ENCODE measurements around the gene GBF1.

DNA sequence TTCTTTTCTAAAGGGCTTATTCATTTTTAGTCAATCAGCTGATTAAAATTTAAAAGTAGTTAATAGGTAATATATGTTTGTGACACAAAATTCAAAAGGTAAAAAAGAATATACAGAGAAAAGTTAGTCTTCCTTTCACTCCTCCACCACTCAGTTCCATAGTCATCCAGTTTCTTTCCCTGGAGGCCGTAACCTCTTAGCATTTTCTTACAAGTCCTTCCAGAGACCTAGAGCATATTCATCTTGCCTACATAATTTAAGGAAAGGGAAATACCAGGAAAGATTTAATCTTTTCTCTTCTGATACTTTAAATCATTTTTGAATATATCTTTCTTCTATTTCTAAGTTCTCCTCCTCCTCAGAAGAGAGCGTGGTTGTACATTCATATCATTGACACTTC lies 10.1 kb downstream of the GBF1 start:
- TF ChIP-seq, protein P1, sequence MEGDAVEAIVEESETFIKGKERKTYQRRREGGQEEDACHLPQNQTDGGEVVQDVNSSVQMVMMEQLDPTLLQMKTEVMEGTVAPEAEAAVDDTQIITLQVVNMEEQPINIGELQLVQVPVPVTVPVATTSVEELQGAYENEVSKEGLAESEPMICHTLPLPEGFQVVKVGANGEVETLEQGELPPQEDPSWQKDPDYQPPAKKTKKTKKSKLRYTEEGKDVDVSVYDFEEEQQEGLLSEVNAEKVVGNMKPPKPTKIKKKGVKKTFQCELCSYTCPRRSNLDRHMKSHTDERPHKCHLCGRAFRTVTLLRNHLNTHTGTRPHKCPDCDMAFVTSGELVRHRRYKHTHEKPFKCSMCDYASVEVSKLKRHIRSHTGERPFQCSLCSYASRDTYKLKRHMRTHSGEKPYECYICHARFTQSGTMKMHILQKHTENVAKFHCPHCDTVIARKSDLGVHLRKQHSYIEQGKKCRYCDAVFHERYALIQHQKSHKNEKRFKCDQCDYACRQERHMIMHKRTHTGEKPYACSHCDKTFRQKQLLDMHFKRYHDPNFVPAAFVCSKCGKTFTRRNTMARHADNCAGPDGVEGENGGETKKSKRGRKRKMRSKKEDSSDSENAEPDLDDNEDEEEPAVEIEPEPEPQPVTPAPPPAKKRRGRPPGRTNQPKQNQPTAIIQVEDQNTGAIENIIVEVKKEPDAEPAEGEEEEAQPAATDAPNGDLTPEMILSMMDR (IDR thresholded peaks at IDR 0.05): no peak
- TF ChIP-seq POLR2AphosphoS5 (IDR thresholded peaks at IDR 0.05): no peak

Data from stomach (tissue), 4 donors.